Measurements from ENCODE around the gene SLC25A43. TPM values are rescaled to one million over a fixed set of nuclear protein-coding genes. Genes with fewer than 3 reads are reported as not detected.

SLC25A43 gene
- total RNA-seq, 1 donor from 2014 or later: 10.8 TPM

- TF ChIP-seq, protein P1, sequence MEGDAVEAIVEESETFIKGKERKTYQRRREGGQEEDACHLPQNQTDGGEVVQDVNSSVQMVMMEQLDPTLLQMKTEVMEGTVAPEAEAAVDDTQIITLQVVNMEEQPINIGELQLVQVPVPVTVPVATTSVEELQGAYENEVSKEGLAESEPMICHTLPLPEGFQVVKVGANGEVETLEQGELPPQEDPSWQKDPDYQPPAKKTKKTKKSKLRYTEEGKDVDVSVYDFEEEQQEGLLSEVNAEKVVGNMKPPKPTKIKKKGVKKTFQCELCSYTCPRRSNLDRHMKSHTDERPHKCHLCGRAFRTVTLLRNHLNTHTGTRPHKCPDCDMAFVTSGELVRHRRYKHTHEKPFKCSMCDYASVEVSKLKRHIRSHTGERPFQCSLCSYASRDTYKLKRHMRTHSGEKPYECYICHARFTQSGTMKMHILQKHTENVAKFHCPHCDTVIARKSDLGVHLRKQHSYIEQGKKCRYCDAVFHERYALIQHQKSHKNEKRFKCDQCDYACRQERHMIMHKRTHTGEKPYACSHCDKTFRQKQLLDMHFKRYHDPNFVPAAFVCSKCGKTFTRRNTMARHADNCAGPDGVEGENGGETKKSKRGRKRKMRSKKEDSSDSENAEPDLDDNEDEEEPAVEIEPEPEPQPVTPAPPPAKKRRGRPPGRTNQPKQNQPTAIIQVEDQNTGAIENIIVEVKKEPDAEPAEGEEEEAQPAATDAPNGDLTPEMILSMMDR (IDR thresholded peaks at IDR 0.05): no peak
- H3K4me1 Mint-ChIP-seq (ENCODE audit: unreplicated experiment): peaks cover 13% of the 10 kb centered on the region
- peaks cover 5% of the 10 kb centered on the region for H3K9me3 Mint-ChIP-seq (ENCODE audit: unreplicated experiment)
- DNase-seq (ENCODE audit: extremely low spot score, unreplicated experiment): no peak
- no peaks in the 10 kb centered on the region for H3K27me3 Mint-ChIP-seq (ENCODE audit: unreplicated experiment)
- H3K36me3 Mint-ChIP-seq (ENCODE audit: unreplicated experiment): peaks cover 9% of the 10 kb centered on the region
- H3K27ac Mint-ChIP-seq (ENCODE audit: unreplicated experiment): peak overlapping the region; percentile 78
- H3K4me3 Mint-ChIP-seq (ENCODE audit: unreplicated experiment): no peak overlapping the region
Measured at GRCh38 chrX:119410027-119410819, 11.1 kb downstream of the SLC25A43 start.

DNA sequence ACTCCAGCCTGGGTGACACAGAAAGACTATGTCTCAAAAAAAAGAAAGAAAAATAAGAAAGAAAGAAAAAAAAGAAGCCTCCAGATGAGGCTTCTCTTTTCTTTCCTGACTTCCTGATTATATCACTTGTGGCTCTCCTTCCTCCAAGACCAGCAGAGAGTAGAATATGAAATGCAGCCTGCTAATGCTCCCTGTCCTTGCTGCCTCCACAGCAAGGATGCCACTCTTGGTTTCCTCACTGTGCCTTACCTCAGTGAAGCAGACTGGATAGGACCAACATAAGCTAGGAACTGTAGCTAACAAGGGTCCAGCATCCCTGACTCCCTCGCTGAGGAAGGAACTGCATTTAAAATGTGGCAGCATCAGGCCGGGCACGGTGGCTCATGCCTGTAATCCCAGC lies 11.7 kb downstream of the SLC25A43 start:
- Mint-ChIP-seq H3K9me3 (ENCODE audit: unreplicated experiment) (peaks cover 5% of the 10 kb centered on the region), H3K4me3 (ENCODE audit: unreplicated experiment) (no peak overlapping the region), H3K27me3 (ENCODE audit: unreplicated experiment) (no peaks in the 10 kb centered on the region), H3K36me3 (ENCODE audit: unreplicated experiment) (peaks cover 9% of the 10 kb centered on the region), H3K4me1 (ENCODE audit: unreplicated experiment) (peaks cover 13% of the 10 kb centered on the region), H3K27ac (ENCODE audit: unreplicated experiment) (peak overlapping the region; percentile 78)
- TF ChIP-seq, protein P1 (IDR thresholded peaks at IDR 0.05): no peak
- DNase-seq (ENCODE audit: extremely low spot score, unreplicated experiment): no peak

DNA sequence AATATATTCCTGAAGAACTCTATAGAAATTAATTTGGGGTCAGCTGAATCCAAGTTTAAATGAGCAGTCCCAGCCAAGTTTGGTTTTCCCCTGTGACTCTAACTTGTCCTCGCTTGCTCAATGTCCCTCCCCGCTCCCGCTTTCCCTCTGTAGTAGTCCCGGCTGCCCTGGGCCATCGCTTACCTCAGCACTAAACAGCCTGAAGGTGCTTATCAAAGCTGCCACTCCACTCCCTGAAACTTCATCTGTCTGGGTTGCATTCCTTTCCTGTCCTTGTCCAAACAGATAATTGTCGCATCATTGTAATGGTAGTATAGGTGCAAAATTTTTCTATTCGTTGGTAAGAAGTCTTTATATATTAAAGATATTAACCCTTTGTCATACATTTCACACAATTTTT lies 12.8 kb downstream of the SLC25A43 start:
- peaks cover 5% of the 10 kb centered on the region for H3K9me3 Mint-ChIP-seq (ENCODE audit: unreplicated experiment)

DNA sequence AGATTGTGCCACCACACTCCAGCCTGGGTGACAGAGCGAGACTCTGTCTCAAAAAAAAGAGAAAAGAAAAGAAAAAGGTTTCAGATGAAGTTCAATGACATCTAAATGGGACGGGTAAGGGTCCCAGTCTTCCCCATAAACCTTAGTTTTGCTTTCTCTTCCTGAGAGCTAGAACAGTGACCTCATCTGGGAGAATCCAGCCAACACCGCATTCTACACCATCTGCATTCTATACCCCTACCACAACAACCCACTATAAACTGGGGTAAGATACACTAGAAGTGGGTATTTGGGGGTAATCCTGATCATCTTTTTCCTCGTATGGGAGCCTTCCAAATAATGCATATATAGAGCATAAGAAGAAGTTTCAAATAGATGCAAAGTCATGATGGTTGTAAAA lies 18.2 kb downstream of the SLC25A43 start:
- Mint-ChIP-seq H3K36me3 (ENCODE audit: unreplicated experiment) (peaks cover 4% of the 10 kb centered on the region), H3K4me1 (ENCODE audit: unreplicated experiment) (no peaks in the 10 kb centered on the region), H3K9me3 (ENCODE audit: unreplicated experiment) (no peaks in the 10 kb centered on the region), H3K27me3 (ENCODE audit: unreplicated experiment) (no peaks in the 10 kb centered on the region), H3K27ac (ENCODE audit: unreplicated experiment) (no peak overlapping the region), H3K4me3 (ENCODE audit: unreplicated experiment) (no peak overlapping the region)
- DNase-seq (ENCODE audit: extremely low spot score, unreplicated experiment): no peak
- TF ChIP-seq, protein P1 (IDR thresholded peaks at IDR 0.05): no peak

More for the DNA sequence above, 12.8 kb downstream of the SLC25A43 start:
- no peaks in the 10 kb centered on the region for H3K27me3 Mint-ChIP-seq (ENCODE audit: unreplicated experiment)
- no peak overlapping the region for H3K4me3 Mint-ChIP-seq (ENCODE audit: unreplicated experiment)
- H3K36me3 Mint-ChIP-seq (ENCODE audit: unreplicated experiment): peaks cover 11% of the 10 kb centered on the region
- H3K4me1 Mint-ChIP-seq (ENCODE audit: unreplicated experiment): peaks cover 13% of the 10 kb centered on the region
- TF ChIP-seq, protein P1 (IDR thresholded peaks at IDR 0.05): no peak
- DNase-seq (ENCODE audit: extremely low spot score, unreplicated experiment): no peak
- no peak overlapping the region for H3K27ac Mint-ChIP-seq (ENCODE audit: unreplicated experiment)

GRCh38 chrX:119417842-119418241 lies 18.7 kb downstream of the SLC25A43 start:
- no peak for DNase-seq (ENCODE audit: extremely low spot score, unreplicated experiment)
- H3K9me3 Mint-ChIP-seq (ENCODE audit: unreplicated experiment): no peaks in the 10 kb centered on the region
- no peak overlapping the region for H3K4me3 Mint-ChIP-seq (ENCODE audit: unreplicated experiment)

More at GRCh38 chrX:119417842-119418241, 18.7 kb downstream of the SLC25A43 start:
- H3K4me1 Mint-ChIP-seq (ENCODE audit: unreplicated experiment): no peaks in the 10 kb centered on the region
- H3K27ac Mint-ChIP-seq (ENCODE audit: unreplicated experiment): no peak overlapping the region
- peaks cover 4% of the 10 kb centered on the region for H3K36me3 Mint-ChIP-seq (ENCODE audit: unreplicated experiment)
- TF ChIP-seq, protein P1 (IDR thresholded peaks at IDR 0.05): peak; percentile 28
- H3K27me3 Mint-ChIP-seq (ENCODE audit: unreplicated experiment): no peaks in the 10 kb centered on the region
